Cardiac muscle cell (in vitro differentiated cells and primary cell): ENCODE results near the gene GRK3. TPM values are rescaled to one million over a fixed set of nuclear protein-coding genes. Genes with fewer than 3 reads are reported as not detected.

Experiments
- DNase-seq, 2 donors: peaks; one replicate each; pipeline versions ENCODE4 v3.0.0 to v3.0.0-alpha.2; 2010 to 2017; ENCODE audit warnings: low read depth in 1 of 2, low spot score in 1 of 2
- H3K27ac ChIP-seq: fragments of 200-600 bp; sonication (generic); 2 replicates; pipeline ENCODE4 v1.5.1; 2016
- H3K27me3 ChIP-seq: fragments of 200-600 bp; sonication (generic); 2 replicates; pipeline ENCODE4 v1.6.0; 2016; ENCODE audit warnings: control low read depth
- H3K36me3 ChIP-seq: fragments of 200-600 bp; sonication (generic); 2 replicates; pipeline ENCODE4 v1.5.1; 2016; ENCODE audit warnings: control low read depth
- H3K4me1 ChIP-seq: fragments of 200-600 bp; sonication (generic); 2 replicates; pipeline ENCODE4 v1.8.1; 2017; ENCODE audit warnings: low read depth, mild to moderate bottlenecking, mixed run types
- H3K4me3 ChIP-seq: fragments of 200-600 bp; sonication (generic); 2 replicates; pipeline ENCODE4 v1.5.1; 2016; ENCODE audit warnings: mild to moderate bottlenecking
- H3K9me3 ChIP-seq: fragments of 200-600 bp; sonication (generic); 2 replicates; pipeline ENCODE4 v1.5.1; 2017; ENCODE audit warnings: low read depth, mild to moderate bottlenecking, control low read depth
- polyA plus RNA-seq: library from polyadenylated mRNA; unstranded; fragments of >200 nt; fragmentation: Nextera tagmentation; extraction: Ambion mirVana; gene quantifications from 2 replicates; pipeline ENCODE4 v1.2.1, GENCODE V29; 2016
- total RNA-seq: library from RNA; depleted of rRNA; stranded (reverse); fragments of >200 nt; gene quantifications from 2 replicates; pipeline ENCODE4 v1.2.3, GENCODE V29; 2016
- TF ChIP-seq, protein P1 (sequence below): IDR thresholded peaks from 2 replicates; pipeline ENCODE4 v1.5.1; 2012; ENCODE audit warnings: low read depth, mild to moderate bottlenecking, low read length

The GRK3 gene
- total and polyA plus RNA-seq, 2 experiments from 2014 or later, result 5.7 to 10.5 TPM

DNA sequence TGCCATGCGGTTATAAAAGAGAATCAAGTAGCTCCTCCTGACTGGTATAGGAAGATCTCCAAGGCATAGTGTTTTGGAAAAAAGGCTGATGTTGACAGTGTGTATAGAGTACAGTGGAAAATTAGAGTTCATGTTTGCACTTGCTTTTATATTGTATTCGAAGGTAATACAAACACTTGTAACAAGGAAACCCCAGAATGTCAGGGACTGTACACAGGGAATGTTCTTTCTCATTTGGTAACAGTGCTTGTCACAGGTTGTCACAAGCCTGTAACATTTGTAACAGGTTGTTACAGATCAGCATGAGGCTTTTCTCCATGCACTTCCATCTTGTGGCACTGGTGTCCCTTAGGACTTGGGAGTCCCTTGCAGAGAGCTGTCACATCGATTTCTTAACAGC is 64.0 kb downstream of the GRK3 start:
- Histone ChIP-seq H3K27ac (peak overlapping the region; percentile 44), H3K4me1 (peaks cover 17% of the 10 kb centered on the region), H3K36me3 (no peaks in the 10 kb centered on the region), H3K27me3 (no peaks in the 10 kb centered on the region), H3K9me3 (no peaks in the 10 kb centered on the region), H3K4me3 (no peak overlapping the region)
- DNase-seq, result no peak
- TF ChIP-seq, protein P1, sequence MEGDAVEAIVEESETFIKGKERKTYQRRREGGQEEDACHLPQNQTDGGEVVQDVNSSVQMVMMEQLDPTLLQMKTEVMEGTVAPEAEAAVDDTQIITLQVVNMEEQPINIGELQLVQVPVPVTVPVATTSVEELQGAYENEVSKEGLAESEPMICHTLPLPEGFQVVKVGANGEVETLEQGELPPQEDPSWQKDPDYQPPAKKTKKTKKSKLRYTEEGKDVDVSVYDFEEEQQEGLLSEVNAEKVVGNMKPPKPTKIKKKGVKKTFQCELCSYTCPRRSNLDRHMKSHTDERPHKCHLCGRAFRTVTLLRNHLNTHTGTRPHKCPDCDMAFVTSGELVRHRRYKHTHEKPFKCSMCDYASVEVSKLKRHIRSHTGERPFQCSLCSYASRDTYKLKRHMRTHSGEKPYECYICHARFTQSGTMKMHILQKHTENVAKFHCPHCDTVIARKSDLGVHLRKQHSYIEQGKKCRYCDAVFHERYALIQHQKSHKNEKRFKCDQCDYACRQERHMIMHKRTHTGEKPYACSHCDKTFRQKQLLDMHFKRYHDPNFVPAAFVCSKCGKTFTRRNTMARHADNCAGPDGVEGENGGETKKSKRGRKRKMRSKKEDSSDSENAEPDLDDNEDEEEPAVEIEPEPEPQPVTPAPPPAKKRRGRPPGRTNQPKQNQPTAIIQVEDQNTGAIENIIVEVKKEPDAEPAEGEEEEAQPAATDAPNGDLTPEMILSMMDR, result no peak

DNA sequence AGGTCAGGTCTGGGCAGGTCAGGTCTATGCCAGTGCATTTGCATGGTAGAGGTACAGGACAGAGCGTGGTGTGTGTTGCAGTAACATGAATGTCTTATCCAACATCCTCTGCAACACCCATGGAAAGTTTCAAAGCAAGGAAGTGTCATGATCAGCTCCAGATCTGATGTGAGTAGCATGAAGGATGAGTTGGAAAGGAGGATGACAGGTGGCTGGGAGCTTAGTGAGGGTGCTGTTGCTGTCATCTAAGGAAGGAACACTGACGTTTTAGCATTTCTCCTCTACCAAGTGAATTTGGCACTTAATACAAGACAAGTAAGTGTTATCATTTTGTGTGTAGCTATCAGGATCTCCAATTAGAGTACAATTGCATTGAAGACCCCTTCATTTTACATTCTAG is 65.1 kb downstream of the GRK3 start:
- H3K27ac ChIP-seq, result no peak overlapping the region
- H3K27me3 ChIP-seq, result no peaks in the 10 kb centered on the region
- H3K9me3 ChIP-seq, result no peaks in the 10 kb centered on the region
- H3K4me3 ChIP-seq, result no peak overlapping the region
- peaks cover 17% of the 10 kb centered on the region for H3K4me1 ChIP-seq
- no peaks in the 10 kb centered on the region for H3K36me3 ChIP-seq
- DNase-seq, result no peak
- TF ChIP-seq, protein P1, result no peak

DNA sequence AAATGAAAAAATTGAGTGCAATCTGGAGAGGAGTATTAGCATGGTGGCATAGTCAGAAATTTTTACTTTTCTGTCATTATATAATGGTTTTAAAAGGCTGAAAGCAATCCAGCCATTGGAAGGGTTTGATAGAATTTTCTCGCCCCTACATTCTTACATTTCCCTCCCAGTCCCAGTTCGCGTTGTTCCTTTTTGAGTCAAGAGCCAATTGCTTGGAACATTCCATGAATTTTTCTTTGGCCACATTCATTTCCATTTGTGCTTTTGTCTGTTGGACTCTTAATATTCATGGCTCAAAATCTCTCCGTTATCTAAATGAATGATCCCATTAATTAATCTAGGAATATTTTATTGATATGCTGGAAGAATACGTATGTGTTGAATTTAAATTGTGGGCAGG is 66.0 kb downstream of the GRK3 start:
- H3K27me3 ChIP-seq, result no peaks in the 10 kb centered on the region
- TF ChIP-seq, protein P1, result no peak
- DNase-seq, result peak in 1 of 2 donors; percentile 50

DNA sequence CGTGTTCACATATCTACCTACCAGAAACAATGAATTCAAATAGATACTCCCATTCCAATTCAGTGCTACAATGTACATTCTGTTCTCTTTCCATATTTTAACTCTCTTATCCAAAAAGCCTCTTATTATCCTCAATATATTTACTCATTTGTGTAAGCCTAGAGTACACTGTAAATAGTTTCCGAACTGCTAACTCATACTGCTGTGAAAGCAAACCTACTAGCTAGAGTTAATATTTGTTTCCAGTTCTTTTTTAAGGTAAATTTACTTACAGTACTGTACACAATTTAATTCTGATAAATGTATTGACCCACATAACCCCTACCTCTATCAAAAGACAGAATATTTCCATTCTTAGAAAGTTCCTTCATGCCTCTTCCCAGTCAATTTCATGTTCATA is 71.8 kb downstream of the GRK3 start:
- H3K4me1 ChIP-seq, result no peaks in the 10 kb centered on the region
- no peak for DNase-seq
- H3K9me3 ChIP-seq, result no peaks in the 10 kb centered on the region
- no peak overlapping the region for H3K27ac ChIP-seq
- H3K4me3 ChIP-seq, result no peak overlapping the region
- TF ChIP-seq, protein P1, result no peak
- H3K36me3 ChIP-seq, result no peaks in the 10 kb centered on the region
- no peaks in the 10 kb centered on the region for H3K27me3 ChIP-seq

More for the DNA sequence above, 66.0 kb downstream of the GRK3 start:
- H3K27ac ChIP-seq, result no peak overlapping the region
- H3K36me3 ChIP-seq, result no peaks in the 10 kb centered on the region
- H3K9me3 ChIP-seq, result no peaks in the 10 kb centered on the region
- no peak overlapping the region for H3K4me3 ChIP-seq
- peaks cover 17% of the 10 kb centered on the region for H3K4me1 ChIP-seq

DNA sequence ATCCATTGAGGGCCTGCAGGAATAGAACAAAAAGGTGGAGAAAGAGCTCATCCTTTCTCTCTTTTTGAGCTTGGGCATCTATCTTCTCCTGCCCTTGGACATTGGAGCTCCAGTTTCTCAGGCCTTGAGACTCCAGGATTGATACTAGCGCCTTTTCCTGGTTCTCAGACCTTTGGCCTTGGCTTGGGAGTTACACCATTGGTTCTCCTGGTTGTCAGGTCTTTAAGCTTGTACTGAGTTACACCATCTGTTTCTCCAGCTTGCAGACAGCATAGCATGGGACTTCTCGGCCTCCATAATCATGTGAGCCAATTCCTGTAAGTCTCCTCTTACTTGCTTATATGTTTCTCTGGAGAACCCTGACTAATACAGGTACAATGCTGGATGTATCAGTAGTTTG is 72.6 kb downstream of the GRK3 start:
- H3K27me3 ChIP-seq, result no peaks in the 10 kb centered on the region
- H3K36me3 ChIP-seq, result no peaks in the 10 kb centered on the region
- no peaks in the 10 kb centered on the region for H3K9me3 ChIP-seq
- DNase-seq, result no peak
- H3K27ac ChIP-seq, result no peak overlapping the region
- H3K4me1 ChIP-seq, result no peaks in the 10 kb centered on the region
- TF ChIP-seq, protein P1, result no peak
- no peak overlapping the region for H3K4me3 ChIP-seq

DNA sequence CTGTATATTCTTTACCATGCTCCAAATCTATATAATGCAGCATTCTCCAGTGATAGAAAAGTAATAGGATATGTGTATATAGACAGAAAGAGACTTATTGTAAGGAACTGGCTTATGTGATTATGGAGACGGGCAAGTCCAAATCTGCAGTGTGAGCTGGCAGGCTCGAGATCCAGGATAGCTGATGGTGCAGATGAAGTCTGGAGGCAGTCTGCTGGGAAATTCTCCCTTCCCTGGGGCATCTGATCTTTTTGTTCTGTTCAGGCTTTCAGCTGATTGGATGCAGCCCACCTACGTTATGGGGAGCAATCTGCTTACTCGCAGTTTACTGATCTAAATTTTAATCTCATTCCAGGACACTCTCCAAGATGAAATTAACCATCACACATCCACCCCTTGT is 73.2 kb downstream of the GRK3 start:
- no peak for DNase-seq
- Histone ChIP-seq H3K36me3 (no peaks in the 10 kb centered on the region), H3K27me3 (no peaks in the 10 kb centered on the region), H3K27ac (no peak overlapping the region), H3K4me1 (no peaks in the 10 kb centered on the region), H3K9me3 (no peaks in the 10 kb centered on the region), H3K4me3 (no peak overlapping the region)
- TF ChIP-seq, protein P1, result no peak
